RWPE1 (cell line): ENCODE data around the gene USP1.

Source experiments
- CTCF ChIA-PET: fragments of 350-600 bp; sonication (Branson Sonifier 250); formaldehyde crosslinking; extraction: SDS; loops from one replicate; lab custom pipeline; 2021; lab: Yijun Ruan, JAX
- POLR2A ChIA-PET: fragments of 400-600 bp; formaldehyde crosslinking; extraction: SDS; loops from one replicate; lab custom pipeline; 2020; ENCODE audit warnings: antibody characterized with exemption; ENCODE audit not compliant: low non-redundant PET; lab: Yijun Ruan, JAX
- DNase-seq: peaks from one replicate; pipeline ENCODE4 v3.0.0; 2012; ENCODE audit warnings: low spot score
- H3K27ac ChIP-seq: fragments of 450-650 bp; 2 replicates; pipeline ENCODE4 v1.5.1; 2017
- TF ChIP-seq, protein P1 (sequence below): fragments of 450-650 bp; conservative IDR thresholded peaks from 2 replicates; pipeline ENCODE4 v1.5.1; 2017; ENCODE audit warnings: low read depth, mild to moderate bottlenecking

The USP1 gene

DNA sequence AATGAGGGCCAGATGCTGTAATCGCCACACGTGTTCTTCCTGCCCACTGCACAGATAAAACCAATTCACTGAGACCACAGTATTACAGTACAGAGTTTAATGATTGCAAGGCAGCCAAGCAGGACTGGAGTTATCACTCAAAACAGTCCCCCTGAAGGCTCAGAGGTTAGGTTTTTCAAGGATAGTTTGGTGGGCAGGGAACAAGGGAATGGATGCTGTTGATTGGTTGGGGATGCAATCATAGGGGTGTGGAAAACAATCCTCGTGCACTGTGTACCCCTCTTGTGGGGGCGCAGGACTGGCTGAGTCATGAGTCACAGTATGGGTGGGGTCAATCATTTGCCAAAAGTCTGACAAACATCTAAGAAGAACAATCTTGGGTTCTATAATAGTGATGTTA lies 12.4 kb upstream of the USP1 start:
- TF ChIP-seq, protein P1, sequence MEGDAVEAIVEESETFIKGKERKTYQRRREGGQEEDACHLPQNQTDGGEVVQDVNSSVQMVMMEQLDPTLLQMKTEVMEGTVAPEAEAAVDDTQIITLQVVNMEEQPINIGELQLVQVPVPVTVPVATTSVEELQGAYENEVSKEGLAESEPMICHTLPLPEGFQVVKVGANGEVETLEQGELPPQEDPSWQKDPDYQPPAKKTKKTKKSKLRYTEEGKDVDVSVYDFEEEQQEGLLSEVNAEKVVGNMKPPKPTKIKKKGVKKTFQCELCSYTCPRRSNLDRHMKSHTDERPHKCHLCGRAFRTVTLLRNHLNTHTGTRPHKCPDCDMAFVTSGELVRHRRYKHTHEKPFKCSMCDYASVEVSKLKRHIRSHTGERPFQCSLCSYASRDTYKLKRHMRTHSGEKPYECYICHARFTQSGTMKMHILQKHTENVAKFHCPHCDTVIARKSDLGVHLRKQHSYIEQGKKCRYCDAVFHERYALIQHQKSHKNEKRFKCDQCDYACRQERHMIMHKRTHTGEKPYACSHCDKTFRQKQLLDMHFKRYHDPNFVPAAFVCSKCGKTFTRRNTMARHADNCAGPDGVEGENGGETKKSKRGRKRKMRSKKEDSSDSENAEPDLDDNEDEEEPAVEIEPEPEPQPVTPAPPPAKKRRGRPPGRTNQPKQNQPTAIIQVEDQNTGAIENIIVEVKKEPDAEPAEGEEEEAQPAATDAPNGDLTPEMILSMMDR: no peak
- CTCF ChIA-PET: no interaction called here
- POLR2A ChIA-PET: no interaction called here
- no peak overlapping the region for H3K27ac ChIP-seq
- no peak for DNase-seq

DNA sequence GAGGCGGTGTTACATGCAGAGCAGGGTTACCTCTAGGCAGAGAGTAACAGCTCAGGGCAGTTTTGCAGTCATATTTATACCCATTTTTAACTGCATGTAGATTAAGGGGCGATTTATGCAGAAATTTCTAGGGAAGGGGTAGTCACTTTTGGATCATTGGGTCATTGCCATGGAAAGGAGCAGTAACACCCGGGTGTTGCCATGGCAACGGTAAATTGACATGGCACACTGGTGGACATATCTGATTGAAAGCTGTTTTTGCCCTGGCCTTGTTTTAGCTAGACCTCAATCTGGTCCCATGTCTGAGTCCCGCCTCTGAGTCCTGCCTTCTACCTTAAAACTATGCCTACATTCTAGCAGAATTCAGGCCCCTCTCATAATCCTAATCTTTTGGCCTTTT lies 11.8 kb upstream of the USP1 start:
- TF ChIP-seq, protein P1: no peak
- DNase-seq: no peak
- CTCF ChIA-PET: interaction anchor here (0.6 to 1.1 kb wide), 2 partner anchors 249 to 324 kb away, joined by 3 to 5 read pairs; no protein-coding TSS in a partner anchor
- H3K27ac ChIP-seq: no peak overlapping the region
- POLR2A ChIA-PET: no interaction called here

DNA sequence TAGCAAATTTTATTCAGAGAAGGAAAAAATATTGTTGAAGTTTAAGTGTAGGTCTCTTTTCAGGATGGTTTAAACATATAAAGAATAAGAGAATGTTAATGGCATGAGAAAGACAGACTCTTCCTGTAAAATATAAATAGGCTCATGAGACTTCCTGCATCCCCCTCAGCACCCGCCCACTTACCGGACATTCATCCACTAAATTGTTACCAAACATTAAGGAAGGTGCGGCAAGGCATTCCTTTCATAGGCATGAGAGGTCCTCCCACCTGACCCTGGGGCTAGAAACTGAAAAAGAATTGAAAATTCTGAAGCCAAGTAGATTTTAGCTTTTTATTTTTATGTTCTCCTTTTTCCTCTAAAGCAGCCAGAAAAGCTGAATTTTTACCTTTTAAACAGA lies 10.6 kb upstream of the USP1 start:
- DNase-seq: no peak
- TF ChIP-seq, protein P1: no peak
- CTCF ChIA-PET: no interaction called here
- H3K27ac ChIP-seq: no peak overlapping the region
- POLR2A ChIA-PET: no interaction called here

DNA sequence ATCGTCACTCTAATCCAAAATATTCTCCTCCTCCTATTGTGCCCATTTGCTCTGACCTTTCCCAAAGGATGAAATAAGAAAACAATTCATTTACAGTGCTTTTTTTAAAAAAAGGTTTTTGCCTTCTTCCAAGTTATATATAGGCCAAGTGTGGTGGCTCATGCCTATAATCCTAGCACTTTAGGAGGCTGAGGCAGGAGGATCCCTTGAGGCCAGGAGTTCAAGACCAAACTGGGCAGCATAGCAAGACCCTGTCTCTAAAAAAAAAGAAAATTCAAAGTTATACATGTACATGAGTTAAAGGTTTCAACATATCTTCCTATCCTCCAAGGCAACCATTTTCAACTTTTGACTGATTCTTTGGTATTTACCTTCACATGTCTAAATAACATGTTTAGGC lies 10.1 kb upstream of the USP1 start:
- CTCF ChIA-PET: no interaction called here
- H3K27ac ChIP-seq: no peak overlapping the region
- TF ChIP-seq, protein P1: no peak
- POLR2A ChIA-PET: no interaction called here
- DNase-seq: no peak

DNA sequence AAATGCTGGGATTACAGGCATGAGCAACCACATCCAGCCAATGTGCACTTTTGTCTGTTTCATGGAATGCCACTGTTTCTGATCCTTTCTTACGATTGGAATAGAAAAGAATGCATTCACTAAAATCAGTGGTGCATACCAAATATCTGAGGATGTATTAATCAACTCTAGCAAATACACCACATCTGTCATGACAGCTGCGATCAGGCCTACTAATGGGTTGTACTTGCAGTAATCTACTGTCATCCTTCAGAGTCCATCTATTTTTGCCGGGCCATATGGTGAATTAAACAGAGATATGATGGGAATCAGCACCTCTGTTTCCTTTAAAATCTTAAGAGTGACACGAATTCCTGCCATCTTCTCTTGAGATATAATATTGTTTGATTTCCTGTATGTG lies 8.5 kb upstream of the USP1 start:
- POLR2A ChIA-PET: no interaction called here
- CTCF ChIA-PET: interaction anchor here (0.9 kb wide), 1 partner anchor 253 kb away, joined by 4 read pairs; no protein-coding TSS in a partner anchor
- DNase-seq: no peak
- TF ChIP-seq, protein P1: no peak
- no peak overlapping the region for H3K27ac ChIP-seq

DNA sequence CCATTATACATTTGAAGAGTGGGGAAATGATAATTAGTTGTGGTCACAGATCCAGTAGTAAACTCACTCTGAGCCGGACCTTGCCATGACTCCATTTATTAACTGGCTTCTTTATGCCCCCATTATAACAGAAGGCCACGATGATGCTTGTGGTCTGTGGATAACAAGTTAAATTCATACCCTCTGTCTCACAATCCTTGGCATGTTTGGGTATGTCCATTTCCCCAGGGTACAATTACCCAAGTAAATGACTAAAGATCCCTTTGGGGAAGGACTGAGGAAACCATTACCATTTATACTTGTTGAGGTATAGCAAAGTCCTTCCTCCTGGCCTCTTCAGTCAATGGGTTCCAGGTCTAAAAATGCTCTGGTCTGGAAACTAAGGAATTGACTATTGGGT lies 7.3 kb upstream of the USP1 start:
- POLR2A ChIA-PET: no interaction called here
- H3K27ac ChIP-seq: no peak overlapping the region
- DNase-seq: no peak
- TF ChIP-seq, protein P1: no peak
- CTCF ChIA-PET: interaction anchor here (0.7 kb wide), 1 partner anchor 58 kb away, joined by 4 read pairs; no protein-coding TSS in a partner anchor
